Spleen (tissue), 11 donors: ENCODE results near the gene INF2. TPM values are rescaled to one million over a fixed set of nuclear protein-coding genes. Genes with fewer than 3 reads are reported as not detected.

Experiments used
- DNase-seq: peaks from one replicate; pipeline ENCODE4 v3.0.0-alpha.2; 2020
- H3K27ac ChIP-seq, 8 donors: fragments of 200-600 bp; sonication (generic) in 7 of 8; 1 replicate in 4 of 8; 2 replicates in 4 of 8; pipeline versions ENCODE4 v1.5.0 to v1.8.0; 2016 to 2021; ENCODE audit warnings: inconsistent platforms in 4 of 8, mild to moderate bottlenecking in 4 of 8, moderate library complexity in 1 of 8
- H3K27me3 ChIP-seq, 7 donors: fragments of 200-600 bp; sonication (generic) in 6 of 7; replicated peaks in 1 of 7; 1 replicate in 4 of 7; 2 replicates in 3 of 7; pipeline versions ENCODE4 v1.5.0 to v1.8.0; 2016 to 2021; ENCODE audit warnings: inconsistent platforms in 3 of 7, mild to moderate bottlenecking in 1 of 7
- H3K36me3 ChIP-seq, 6 donors: fragments of 200-600 bp; sonication (generic) in 5 of 6; 1 replicate in 4 of 6; 2 replicates in 2 of 6; pipeline versions ENCODE4 v1.5.0 to v1.8.0; 2016 to 2021; ENCODE audit warnings: inconsistent platforms in 2 of 6
- H3K4me1 ChIP-seq, 6 donors: fragments of 200-600 bp; sonication (generic) in 5 of 6; 1 replicate in 3 of 6; 2 replicates in 3 of 6; pipeline versions ENCODE4 v1.5.0 to v1.8.0; 2016 to 2021; ENCODE audit warnings: inconsistent platforms in 3 of 6
- H3K4me3 ChIP-seq, 8 donors: fragments of 200-600 bp; sonication (generic) in 7 of 8; 1 replicate in 4 of 8; 2 replicates in 4 of 8; pipeline versions ENCODE4 v1.5.0 to v1.8.0; 2016 to 2021; ENCODE audit warnings: inconsistent platforms in 4 of 8, mild to moderate bottlenecking in 4 of 8, moderate library complexity in 2 of 8
- H3K9me3 ChIP-seq, 8 donors: fragments of 200-600 bp; sonication (generic) in 7 of 8; 1 replicate in 4 of 8; 2 replicates in 4 of 8; pipeline versions ENCODE4 v1.5.0 to v1.8.0; 2016 to 2021; ENCODE audit warnings: inconsistent platforms in 4 of 8
- POLR2A ChIP-seq, 3 donors: fragments of 450-650 bp; IDR thresholded peaks; one replicate each; pipeline ENCODE4 v1.5.1; 2017; ENCODE audit warnings: antibody characterized with exemption in 3 of 3, mild to moderate bottlenecking in 1 of 3
- POLR2AphosphoS5 ChIP-seq, 3 donors: sonication (generic); formaldehyde crosslinking; IDR thresholded peaks; one replicate each; pipeline ENCODE4 v1.5.1; 2017; ENCODE audit warnings: antibody characterized with exemption in 3 of 3
- WGBS, 5 donors: extraction: QIAGEN DNeasy Blood & Tissue Kit in 3 of 5; methylation state at CpG; one replicate each; pipeline versions ENCODE4 v1.1.5 to v1.1.7; 2013 to 2018; 5-methylcytosine and 5-hydroxymethylcytosine counted together
- intact Hi-C: fragments of 100-400 bp; cut with DNase I; formaldehyde crosslinking; loops from one replicate; pipeline ENCODE4 v1.15.0; 2023; ENCODE audit warnings: low total_unique reads
- polyA plus RNA-seq, 3 donors: library from polyadenylated mRNA; stranded (reverse); fragments of 200-250 nt; gene quantifications; one replicate each; pipeline ENCODE4 v1.2.1, GENCODE V29; 2013
- total RNA-seq, 7 donors: library from RNA; depleted of rRNA in 3 of 7; stranded (reverse); fragments of >200 nt in 3 of 7; fragmentation: NEBNext Ultra II Directional in 4 of 7; extraction: Animal tissue kit (Norgen Biotek cat#: 25700) in 4 of 7; gene quantifications; one replicate each; pipeline versions ENCODE4 v1.1.0 to v1.2.1, GENCODE V29; 2016 to 2021
- TF ChIP-seq, protein P1 (sequence below), 11 experiments: fragments of 200-600 bp in 7 of 11; fragments of 450-650 bp in 4 of 11; sonication (generic) in 4 of 11; IDR thresholded peaks in 8 of 11; conservative IDR thresholded peaks in 3 of 11; 1 replicate in 7 of 11; 2 replicates in 4 of 11; pipeline versions ENCODE4 v1.4.0 to v1.8.0; 2016 to 2021; ENCODE audit warnings: antibody characterized with exemption in 11 of 11, inconsistent platforms in 4 of 11, mild to moderate bottlenecking in 1 of 11
- donor health status: healthy with polysubstance abuse.
- donor health status: DM: no; HTN: no; CAD: no; lungs with moderate emphysema.
- donor health status: DM: no; HTN: no; CAD: no.
- donor health status: Bipolar disorder and iron deficiency.
- donor health status: healthy.
- donor health status: DM: no; HTN: no; CAD: no.
- donor health status: DM: yes; HTN: yes; CAD: no.

Gene INF2
- total and polyA plus RNA-seq, 10 donors, result 56.6 to 120 (median 98.6) TPM

DNA sequence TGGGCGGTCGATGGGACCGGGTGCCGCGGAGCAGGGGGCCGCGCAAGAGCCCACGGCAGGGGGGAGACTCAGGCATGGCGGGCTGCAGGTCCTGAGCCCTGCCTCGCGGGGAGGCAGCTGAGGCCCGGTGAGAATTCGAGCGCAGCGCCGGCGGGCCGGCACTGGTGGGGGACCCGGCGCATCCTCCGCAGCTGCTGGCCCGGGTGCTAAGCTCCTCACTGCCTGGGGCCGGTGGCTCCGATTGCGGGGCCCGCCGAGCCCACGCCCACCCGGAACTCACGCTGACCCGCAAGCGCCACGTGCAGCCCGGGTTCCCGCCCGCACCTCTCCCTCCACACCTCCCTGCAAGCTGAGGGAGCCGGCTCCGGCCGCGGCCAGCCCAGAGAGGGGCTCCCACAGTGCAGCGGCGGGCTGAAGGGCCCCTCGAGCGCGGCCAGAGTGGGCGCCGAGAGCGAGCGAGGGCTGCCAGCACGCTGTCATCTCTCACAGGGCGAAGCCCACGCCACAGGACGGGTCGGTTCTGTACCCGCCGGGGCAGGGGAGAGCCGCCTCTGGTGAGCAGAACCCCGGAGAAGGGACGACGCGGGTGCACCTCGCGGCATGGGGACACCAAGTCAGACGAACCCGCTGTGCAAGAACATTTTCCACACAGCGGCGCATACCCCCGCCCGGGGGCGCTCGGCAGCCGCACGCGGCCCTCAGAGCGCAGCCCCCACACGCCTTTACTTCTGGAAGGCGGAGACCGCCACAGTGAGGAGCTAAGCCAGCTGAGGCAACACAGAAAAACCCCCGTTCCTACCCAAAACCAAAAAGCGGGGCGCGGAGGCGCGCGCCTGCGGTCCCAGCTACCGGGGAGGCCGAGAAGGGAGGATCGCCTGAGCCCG is 62.4 kb downstream of the INF2 start:
- WGBS, 5 donors, result 72 to 84% (median 80%) methylated on average over 68 to 90 of the region's 90 CpGs

DNA sequence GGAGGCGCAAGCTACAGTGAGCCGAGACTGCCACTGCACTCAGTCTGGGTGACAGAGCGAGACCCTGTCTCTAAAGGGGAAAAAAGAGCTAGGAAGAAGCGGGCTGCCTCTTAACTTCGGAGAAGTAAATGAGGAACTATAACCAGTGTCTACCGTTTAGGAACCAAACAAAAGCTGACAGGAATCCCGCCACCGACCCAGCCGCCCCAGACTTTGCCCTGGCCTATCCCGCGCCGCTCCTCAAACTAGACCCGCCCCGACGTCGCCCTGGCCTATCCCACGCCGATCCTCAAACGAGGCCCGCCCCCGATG is 63.0 kb downstream of the INF2 start:
- Histone ChIP-seq H3K9me3 (no peaks in the 10 kb centered on the region), H3K36me3 (peaks cover 0 to 24% (median 21%) of the 10 kb centered on the region in 6 donors), H3K27me3 (no peaks in the 10 kb centered on the region), H3K4me1 (peaks cover 18 to 69% (median 40%) of the 10 kb centered on the region in 6 donors), H3K4me3 (peak overlapping the region; percentile 33 to 100 (median 91)), H3K27ac (peak overlapping the region; percentile 74 to 93 (median 86))
- TF ChIP-seq, protein P1, sequence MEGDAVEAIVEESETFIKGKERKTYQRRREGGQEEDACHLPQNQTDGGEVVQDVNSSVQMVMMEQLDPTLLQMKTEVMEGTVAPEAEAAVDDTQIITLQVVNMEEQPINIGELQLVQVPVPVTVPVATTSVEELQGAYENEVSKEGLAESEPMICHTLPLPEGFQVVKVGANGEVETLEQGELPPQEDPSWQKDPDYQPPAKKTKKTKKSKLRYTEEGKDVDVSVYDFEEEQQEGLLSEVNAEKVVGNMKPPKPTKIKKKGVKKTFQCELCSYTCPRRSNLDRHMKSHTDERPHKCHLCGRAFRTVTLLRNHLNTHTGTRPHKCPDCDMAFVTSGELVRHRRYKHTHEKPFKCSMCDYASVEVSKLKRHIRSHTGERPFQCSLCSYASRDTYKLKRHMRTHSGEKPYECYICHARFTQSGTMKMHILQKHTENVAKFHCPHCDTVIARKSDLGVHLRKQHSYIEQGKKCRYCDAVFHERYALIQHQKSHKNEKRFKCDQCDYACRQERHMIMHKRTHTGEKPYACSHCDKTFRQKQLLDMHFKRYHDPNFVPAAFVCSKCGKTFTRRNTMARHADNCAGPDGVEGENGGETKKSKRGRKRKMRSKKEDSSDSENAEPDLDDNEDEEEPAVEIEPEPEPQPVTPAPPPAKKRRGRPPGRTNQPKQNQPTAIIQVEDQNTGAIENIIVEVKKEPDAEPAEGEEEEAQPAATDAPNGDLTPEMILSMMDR (IDR thresholded peaks at IDR 0.05 in 8 of 11, conservative IDR thresholded peaks at IDR 0.05 in 3 of 11), result no peak
- no peak for TF ChIP-seq POLR2A (IDR thresholded peaks at IDR 0.05)
- intact Hi-C loops, result no loop called here
- no peak for DNase-seq
- WGBS, 5 donors, result 1 to 4% (median 3%) methylated on average over 21 of the region's 21 CpGs

More for the DNA sequence above, 62.4 kb downstream of the INF2 start:
- no peaks in the 10 kb centered on the region for H3K27me3 ChIP-seq
- TF ChIP-seq, protein P1 (IDR thresholded peaks at IDR 0.05 in 8 of 11, conservative IDR thresholded peaks at IDR 0.05 in 3 of 11), result no peak
- no peak for TF ChIP-seq POLR2AphosphoS5 (IDR thresholded peaks at IDR 0.05)
- no peak for TF ChIP-seq POLR2A (IDR thresholded peaks at IDR 0.05)
- peak; percentile 93 for DNase-seq
- H3K27ac ChIP-seq, result peak overlapping the region; percentile 74 to 93 (median 86)
- peak overlapping the region; percentile 33 to 100 (median 91) for H3K4me3 ChIP-seq
- intact Hi-C loops, result no loop called here
- peaks cover 18 to 63% (median 39%) of the 10 kb centered on the region in 6 donors for H3K4me1 ChIP-seq
- H3K36me3 ChIP-seq, result peaks cover 0 to 18% (median 15%) of the 10 kb centered on the region in 6 donors
- no peaks in the 10 kb centered on the region for H3K9me3 ChIP-seq

DNA sequence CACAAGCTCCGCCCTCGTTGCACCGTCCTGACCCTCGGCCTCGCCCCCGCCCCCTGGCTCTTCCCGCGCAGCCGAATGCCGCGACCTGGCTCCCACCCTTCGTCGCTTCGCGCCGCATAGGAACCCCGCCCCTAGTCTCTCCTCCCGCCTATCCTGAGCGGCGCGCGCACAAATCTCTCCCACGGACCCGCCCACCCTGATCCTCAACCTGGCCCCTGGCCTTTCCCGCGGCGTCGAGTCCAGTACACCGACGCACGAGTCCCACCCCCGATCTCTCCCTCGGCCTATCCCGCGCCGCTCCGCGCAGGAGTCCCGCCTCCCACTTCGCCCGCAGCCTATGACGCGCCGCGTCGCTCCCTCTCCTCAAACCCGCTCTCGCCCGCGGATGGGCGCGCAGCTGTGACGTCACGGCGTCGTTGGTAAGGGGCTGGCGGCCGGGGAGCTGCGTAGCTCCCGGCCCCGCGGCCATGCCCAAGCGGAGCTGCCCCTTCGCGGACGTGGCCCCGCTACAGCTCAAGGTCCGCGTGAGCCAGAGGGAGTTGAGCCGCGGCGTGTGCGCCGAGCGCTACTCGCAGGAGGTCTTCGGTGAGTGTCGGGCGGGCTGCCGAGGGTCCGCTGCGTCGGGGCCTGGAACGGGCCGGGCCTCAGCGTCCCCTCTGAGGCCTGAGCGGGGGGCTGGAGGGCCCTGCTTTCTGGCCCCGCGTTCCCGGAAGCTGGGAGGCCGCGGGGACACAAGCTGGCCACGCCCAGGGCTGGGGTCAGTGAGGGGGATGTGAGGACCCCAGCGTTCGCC is 63.5 kb downstream of the INF2 start, which contains the start of gene SIVA1:
Gene SIVA1, plus strand, starts transcription at position 413 of the 793 bp plus-strand sequence. Its CDS starts 55 bp downstream, at position 468.
- peak; percentile 100 for DNase-seq
- Histone ChIP-seq H3K9me3 (no peaks in the 10 kb centered on the region), H3K27ac (peak within 1 kb of the TSS; percentile 81 to 95 (median 90)), H3K4me3 (peak within 1 kb of the TSS; percentile 52 to 100 (median 94)), H3K4me1 (peaks cover 18 to 71% (median 41%) of the 10 kb centered on the region in 6 donors), H3K36me3 (peaks cover 0 to 30% (median 26%) of the 10 kb centered on the region in 6 donors), H3K27me3 (no peaks in the 10 kb centered on the region)
- intact Hi-C loops, result no loop called here
- TF ChIP-seq, protein P1 (IDR thresholded peaks at IDR 0.05 in 8 of 11, conservative IDR thresholded peaks at IDR 0.05 in 3 of 11), result peak in 2 of 11 experiments; percentile 10 to 30
- TF ChIP-seq POLR2AphosphoS5 (IDR thresholded peaks at IDR 0.05) (peak; percentile 95 to 99 (median 97)), POLR2A (IDR thresholded peaks at IDR 0.05) (peak; percentile 78 to 82 (median 80))
- 0 to 1% (median 0%) methylated on average over 30 to 95 of the region's 95 CpGs for WGBS, 5 donors
